Loucy (cell line): ENCODE results near the gene RET.

Experiments
- CTCF ChIP-seq: fragments of 200-600 bp; sonication (generic); conservative IDR thresholded peaks from 2 replicates; pipeline ENCODE4 v1.5.1; 2014; ENCODE audit warnings: mild to moderate bottlenecking, antibody characterized with exemption, low read length
- EZH2phosphoT487 ChIP-seq: fragments of 200-600 bp; IDR thresholded peaks from 2 replicates; pipeline ENCODE4 v1.6.1; 2018; ENCODE audit warnings: antibody characterized with exemption, mild to moderate bottlenecking, moderate library complexity, borderline replicate concordance

GRCh38 chr10:43113201-43114087 lies 36.6 kb downstream of the RET start:
- TF ChIP-seq CTCF (no peak; the same call in 1 of the 2 replicates), EZH2phosphoT487 (no peak)
